Upper lobe of right lung (tissue), 1 donor: ENCODE measurements around the gene BCL2L11. TPM values are rescaled to one million over a fixed set of nuclear protein-coding genes. Genes with fewer than 3 reads are reported as not detected.

Experiments used
- ATAC-seq: fragments of 200-7000 bp; cut with Tn5 transposase; one replicate; pipeline ENCODE4 v1.9.1; 2020; ENCODE audit warnings: mild to moderate bottlenecking, moderate library complexity
- DNase-seq: peaks from one replicate; pipeline ENCODE4 v3.0.0-alpha.2; 2020
- H3K27ac ChIP-seq: fragments of 200-600 bp; one replicate; pipeline ENCODE4 v1.8.0; 2022
- H3K27me3 ChIP-seq: fragments of 200-600 bp; one replicate; pipeline ENCODE4 v1.8.0; 2022; ENCODE audit warnings: mild to moderate bottlenecking
- H3K36me3 ChIP-seq: fragments of 200-600 bp; one replicate; pipeline ENCODE4 v1.8.0; 2022
- H3K4me1 ChIP-seq: fragments of 200-600 bp; one replicate; pipeline ENCODE4 v1.8.0; 2022
- H3K4me3 ChIP-seq: fragments of 200-600 bp; one replicate; pipeline ENCODE4 v1.8.0; 2022; ENCODE audit warnings: mild to moderate bottlenecking
- H3K9me3 ChIP-seq: fragments of 200-600 bp; one replicate; pipeline ENCODE4 v1.8.0; 2022
- intact Hi-C: fragments of 100-400 bp; cut with DNase I; formaldehyde crosslinking; loops from one replicate; pipeline ENCODE4 v1.11.0; 2022
- total RNA-seq: library from RNA; stranded (reverse); fragmentation: NEBNext Ultra II Directional; extraction: Animal tissue kit (Norgen Biotek cat#: 25700); gene quantifications from one replicate; pipeline ENCODE4 v1.2.1, GENCODE V29; 2021
- TF ChIP-seq, protein P1 (sequence below): fragments of 200-600 bp; IDR thresholded peaks from one replicate; pipeline ENCODE4 v1.8.0; 2022; ENCODE audit warnings: antibody characterized with exemption
- donor health status: DM: no; HTN: yes; CAD: no; lungs with severe emphysema.

The BCL2L11 gene
- total RNA-seq, 1 donor from 2014 or later = 23.9 TPM

DNA sequence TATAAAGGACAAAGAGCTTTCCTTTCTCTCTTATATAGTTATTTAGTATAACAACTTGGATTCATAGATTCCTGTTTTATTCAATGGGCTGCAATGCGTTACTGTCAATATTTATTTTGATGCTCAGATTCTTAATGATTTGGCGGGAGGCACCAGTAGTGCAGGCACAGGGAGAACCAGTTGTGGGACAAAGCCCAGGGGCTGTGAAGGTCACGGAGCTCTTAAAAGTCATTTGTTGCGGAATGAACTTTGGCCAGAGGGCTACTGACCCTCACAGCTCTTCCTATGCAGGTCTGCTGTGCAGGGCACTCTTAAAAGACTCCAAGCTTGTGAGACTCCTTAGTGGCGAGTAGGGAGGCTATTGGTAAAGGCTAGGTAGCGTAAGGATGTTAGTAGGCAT, 34.0 kb downstream of the BCL2L11 start:
- peaks cover 45% of the 10 kb centered on the region for H3K36me3 ChIP-seq
- intact Hi-C loops = no loop called here
- TF ChIP-seq, protein P1, sequence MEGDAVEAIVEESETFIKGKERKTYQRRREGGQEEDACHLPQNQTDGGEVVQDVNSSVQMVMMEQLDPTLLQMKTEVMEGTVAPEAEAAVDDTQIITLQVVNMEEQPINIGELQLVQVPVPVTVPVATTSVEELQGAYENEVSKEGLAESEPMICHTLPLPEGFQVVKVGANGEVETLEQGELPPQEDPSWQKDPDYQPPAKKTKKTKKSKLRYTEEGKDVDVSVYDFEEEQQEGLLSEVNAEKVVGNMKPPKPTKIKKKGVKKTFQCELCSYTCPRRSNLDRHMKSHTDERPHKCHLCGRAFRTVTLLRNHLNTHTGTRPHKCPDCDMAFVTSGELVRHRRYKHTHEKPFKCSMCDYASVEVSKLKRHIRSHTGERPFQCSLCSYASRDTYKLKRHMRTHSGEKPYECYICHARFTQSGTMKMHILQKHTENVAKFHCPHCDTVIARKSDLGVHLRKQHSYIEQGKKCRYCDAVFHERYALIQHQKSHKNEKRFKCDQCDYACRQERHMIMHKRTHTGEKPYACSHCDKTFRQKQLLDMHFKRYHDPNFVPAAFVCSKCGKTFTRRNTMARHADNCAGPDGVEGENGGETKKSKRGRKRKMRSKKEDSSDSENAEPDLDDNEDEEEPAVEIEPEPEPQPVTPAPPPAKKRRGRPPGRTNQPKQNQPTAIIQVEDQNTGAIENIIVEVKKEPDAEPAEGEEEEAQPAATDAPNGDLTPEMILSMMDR = no peak
- no peaks in the 10 kb centered on the region for H3K27me3 ChIP-seq
- H3K9me3 ChIP-seq = no peaks in the 10 kb centered on the region
- no peaks in the 10 kb centered on the region for H3K4me1 ChIP-seq
- no peak overlapping the region for H3K27ac ChIP-seq
- no peak overlapping the region for H3K4me3 ChIP-seq
- ATAC-seq (no peak), DNase-seq (no peak)

DNA sequence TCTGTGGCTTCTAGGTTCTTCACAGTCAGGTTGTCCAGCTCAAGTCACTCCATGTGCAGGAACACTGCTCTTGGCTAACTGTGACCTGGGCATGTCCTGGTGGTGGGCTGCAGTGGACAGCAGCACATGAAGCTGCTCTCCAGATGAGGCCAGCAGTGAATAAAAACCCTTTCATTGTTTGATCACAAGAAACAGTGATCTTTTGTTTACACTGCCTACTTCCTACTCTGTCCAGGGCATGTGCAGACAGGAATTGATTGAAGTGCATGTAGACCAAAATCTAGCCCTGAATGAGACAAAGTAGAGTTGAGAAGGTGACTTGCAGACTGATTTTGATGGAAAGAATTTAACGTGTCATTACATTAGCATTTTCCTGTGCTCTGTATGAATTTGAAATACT, 34.9 kb downstream of the BCL2L11 start:
- Histone ChIP-seq H3K4me1 (no peaks in the 10 kb centered on the region), H3K27me3 (no peaks in the 10 kb centered on the region), H3K27ac (no peak overlapping the region), H3K4me3 (no peak overlapping the region), H3K36me3 (peaks cover 38% of the 10 kb centered on the region), H3K9me3 (no peaks in the 10 kb centered on the region)
- DNase-seq (no peak), ATAC-seq (no peak)
- TF ChIP-seq, protein P1 = no peak
- intact Hi-C loops = no loop called here

DNA sequence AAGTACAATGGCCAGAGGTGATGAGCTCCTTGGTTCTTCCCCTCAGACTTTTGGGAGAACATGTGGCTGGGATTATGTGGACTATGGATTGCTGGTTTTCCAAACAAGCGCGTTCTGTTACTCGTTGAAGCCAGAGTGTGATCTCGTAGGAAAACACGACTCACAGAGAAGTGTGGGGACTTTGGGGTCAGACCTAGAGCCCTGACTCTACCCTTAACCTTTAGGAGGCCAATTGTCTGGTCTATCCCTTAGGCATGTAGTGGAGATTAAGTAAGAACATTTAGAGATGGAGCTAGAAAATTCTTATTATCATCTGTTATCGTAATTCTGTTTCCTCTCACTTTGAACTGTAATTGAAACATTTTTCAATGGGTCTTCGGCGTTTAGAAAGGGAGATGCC, 35.8 kb downstream of the BCL2L11 start:
- Histone ChIP-seq H3K9me3 (no peaks in the 10 kb centered on the region), H3K4me3 (no peak overlapping the region), H3K4me1 (peaks cover 7% of the 10 kb centered on the region), H3K36me3 (peaks cover 33% of the 10 kb centered on the region), H3K27ac (no peak overlapping the region), H3K27me3 (no peaks in the 10 kb centered on the region)
- TF ChIP-seq, protein P1 = no peak
- intact Hi-C loops = no loop called here
- no peak for ATAC-seq
- no peak for DNase-seq

- no peak overlapping the region for H3K27ac ChIP-seq
- no peaks in the 10 kb centered on the region for H3K27me3 ChIP-seq
- ATAC-seq (no peak), DNase-seq (no peak)
- H3K9me3 ChIP-seq = no peaks in the 10 kb centered on the region
- intact Hi-C loops = no loop called here
- TF ChIP-seq, protein P1 = no peak
- H3K4me3 ChIP-seq = no peak overlapping the region
- H3K36me3 ChIP-seq = peaks cover 27% of the 10 kb centered on the region
- H3K4me1 ChIP-seq = peaks cover 13% of the 10 kb centered on the region
These were observed 36.5 kb downstream of the BCL2L11 start for GRCh38 chr2:111157071-111157661.

GRCh38 chr2:111157798-111158197, 37.1 kb downstream of the BCL2L11 start:
- no peaks in the 10 kb centered on the region for H3K27me3 ChIP-seq
- no peaks in the 10 kb centered on the region for H3K9me3 ChIP-seq
- H3K4me3 ChIP-seq = no peak overlapping the region
- intact Hi-C loops = no loop called here
- DNase-seq = no peak
- H3K36me3 ChIP-seq = peaks cover 21% of the 10 kb centered on the region
- peaks cover 13% of the 10 kb centered on the region for H3K4me1 ChIP-seq
- no peak for ATAC-seq
- TF ChIP-seq, protein P1 = no peak
- no peak overlapping the region for H3K27ac ChIP-seq

GRCh38 chr2:111159641-111160040, 38.9 kb downstream of the BCL2L11 start:
- Histone ChIP-seq H3K9me3 (no peaks in the 10 kb centered on the region), H3K36me3 (peaks cover 17% of the 10 kb centered on the region), H3K4me3 (no peak overlapping the region), H3K4me1 (peaks cover 21% of the 10 kb centered on the region), H3K27ac (no peak overlapping the region), H3K27me3 (no peaks in the 10 kb centered on the region)
- DNase-seq (no peak), ATAC-seq (no peak)
- intact Hi-C loops = no loop called here
- TF ChIP-seq, protein P1 = no peak
